ENCODE data around the gene POMGNT2. TPM values are rescaled to one million over a fixed set of nuclear protein-coding genes. Genes with fewer than 3 reads are reported as not detected.

Gene POMGNT2
- polyA plus RNA-seq, 1 donor (not counting 4 experiments of a cell fraction or from before 2014, with no cell fraction given) = 6.0 TPM

DNA sequence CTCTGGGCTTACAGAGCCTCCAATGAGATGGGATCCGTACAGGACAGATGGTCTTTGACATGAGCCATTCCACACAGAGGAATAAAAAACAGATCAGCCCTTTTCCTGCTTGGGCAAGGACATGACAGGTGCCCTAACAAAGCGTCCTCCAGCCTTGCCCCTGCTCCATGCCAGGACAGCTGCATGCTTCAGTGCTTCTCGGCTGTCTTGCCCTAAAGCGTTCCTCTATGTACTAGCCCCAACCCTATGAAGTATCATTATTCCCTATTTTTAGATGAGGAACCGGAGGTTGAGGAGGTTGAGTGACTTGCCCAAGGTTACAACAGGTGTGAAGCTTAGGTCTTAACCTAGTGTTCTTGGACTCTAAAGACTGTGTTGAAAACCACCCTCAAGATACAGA, 10.5 kb downstream of the POMGNT2 start:
- H3K4me1 ChIP-seq (ENCODE audit: control insufficient read depth, extremely low read depth, insufficient read depth, low read length) = no peaks in the 10 kb centered on the region
- DNase-seq (ENCODE audit: low read depth, low spot score) (no peak), FAIRE-seq (no peak)
- no peak for TF ChIP-seq EZH2 (IDR thresholded peaks at IDR 0.05; ENCODE audit: low read length)
- TF ChIP-seq, protein P1, sequence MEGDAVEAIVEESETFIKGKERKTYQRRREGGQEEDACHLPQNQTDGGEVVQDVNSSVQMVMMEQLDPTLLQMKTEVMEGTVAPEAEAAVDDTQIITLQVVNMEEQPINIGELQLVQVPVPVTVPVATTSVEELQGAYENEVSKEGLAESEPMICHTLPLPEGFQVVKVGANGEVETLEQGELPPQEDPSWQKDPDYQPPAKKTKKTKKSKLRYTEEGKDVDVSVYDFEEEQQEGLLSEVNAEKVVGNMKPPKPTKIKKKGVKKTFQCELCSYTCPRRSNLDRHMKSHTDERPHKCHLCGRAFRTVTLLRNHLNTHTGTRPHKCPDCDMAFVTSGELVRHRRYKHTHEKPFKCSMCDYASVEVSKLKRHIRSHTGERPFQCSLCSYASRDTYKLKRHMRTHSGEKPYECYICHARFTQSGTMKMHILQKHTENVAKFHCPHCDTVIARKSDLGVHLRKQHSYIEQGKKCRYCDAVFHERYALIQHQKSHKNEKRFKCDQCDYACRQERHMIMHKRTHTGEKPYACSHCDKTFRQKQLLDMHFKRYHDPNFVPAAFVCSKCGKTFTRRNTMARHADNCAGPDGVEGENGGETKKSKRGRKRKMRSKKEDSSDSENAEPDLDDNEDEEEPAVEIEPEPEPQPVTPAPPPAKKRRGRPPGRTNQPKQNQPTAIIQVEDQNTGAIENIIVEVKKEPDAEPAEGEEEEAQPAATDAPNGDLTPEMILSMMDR (optimal IDR thresholded peaks at IDR 0.05 in 1 of 3, IDR thresholded peaks at IDR 0.05 in 1 of 3, conservative IDR thresholded peaks at IDR 0.05 in 1 of 3; ENCODE audit: extremely low read depth in 1 of 3, insufficient read depth in 2 of 3, low read length in 3 of 3) = no peak
- no peaks in the 10 kb centered on the region for H3K27me3 ChIP-seq (ENCODE audit: control insufficient read depth, extremely low read depth, insufficient read depth, low read length)
- H3K27ac ChIP-seq (ENCODE audit: control insufficient read depth, insufficient read depth, low read length) = no peak overlapping the region
- no peaks in the 10 kb centered on the region for H4K20me1 ChIP-seq (ENCODE audit: control insufficient read depth, extremely low read depth, insufficient read depth, low read length)
- no peaks in the 10 kb centered on the region for H3K79me2 ChIP-seq (ENCODE audit: control insufficient read depth, insufficient read depth, low read length)
- no peaks in the 10 kb centered on the region for H3K9me3 ChIP-seq (ENCODE audit: control insufficient read depth, low read depth, low read length)
- no peak overlapping the region for H2AFZ ChIP-seq (ENCODE audit: control insufficient read depth, low read length)
- dilution Hi-C loops (cut with MboI; ENCODE audit: extremely low pct_ligation_motif_present, low sequenced_read_pairs) = no loop called here
- no peak overlapping the region for H3K4me3 ChIP-seq (ENCODE audit: control insufficient read depth in 2 of 3, extremely low read depth in 1 of 3, insufficient read depth in 2 of 3, low read depth in 1 of 3, low read length in 3 of 3)
- H3K4me2 ChIP-seq (ENCODE audit: control insufficient read depth, extremely low read depth, insufficient read depth, low read depth, low read length) = no peak overlapping the region
- H3K9ac ChIP-seq (ENCODE audit: control insufficient read depth, extremely low read depth, insufficient read depth, low read length) = no peak overlapping the region
- H3K36me3 ChIP-seq (ENCODE audit: control insufficient read depth in 2 of 2, extremely low read depth in 1 of 2, insufficient read depth in 2 of 2, low read length in 2 of 2) = no peaks in the 10 kb centered on the region
- no peaks in the 10 kb centered on the region for H3K9me1 ChIP-seq (ENCODE audit: control insufficient read depth, extremely low read depth, insufficient read depth, low read length)

DNA sequence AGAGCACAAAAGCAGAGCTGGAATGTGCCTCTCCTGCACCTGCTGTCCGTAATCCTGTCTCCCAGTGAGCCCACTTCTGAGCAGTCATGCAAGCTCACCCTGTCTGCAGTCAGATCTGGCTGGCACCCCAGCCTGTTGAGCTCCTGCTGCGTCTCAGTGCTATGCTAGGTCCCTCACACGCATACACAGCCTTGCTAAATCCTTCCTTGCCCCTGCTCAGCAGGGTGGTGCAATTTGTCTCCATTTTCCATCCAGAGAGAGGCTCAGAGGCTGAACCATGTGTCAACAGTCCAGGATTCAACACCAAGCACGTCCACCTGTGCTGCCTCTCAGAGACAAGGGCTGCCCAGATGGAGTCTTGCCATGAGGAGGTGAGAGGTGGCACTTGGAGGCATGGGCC, 11.0 kb downstream of the POMGNT2 start:
- Histone ChIP-seq H2AFZ (ENCODE audit: control insufficient read depth, low read length) (no peak overlapping the region), H3K9me3 (ENCODE audit: control insufficient read depth, low read depth, low read length) (no peaks in the 10 kb centered on the region), H3K4me3 (ENCODE audit: control insufficient read depth in 2 of 3, extremely low read depth in 1 of 3, insufficient read depth in 2 of 3, low read depth in 1 of 3, low read length in 3 of 3) (no peak overlapping the region), H3K9ac (ENCODE audit: control insufficient read depth, extremely low read depth, insufficient read depth, low read length) (no peak overlapping the region), H3K27ac (ENCODE audit: control insufficient read depth, insufficient read depth, low read length) (no peak overlapping the region), H3K4me2 (ENCODE audit: control insufficient read depth, extremely low read depth, insufficient read depth, low read depth, low read length) (no peak overlapping the region), H4K20me1 (ENCODE audit: control insufficient read depth, extremely low read depth, insufficient read depth, low read length) (no peaks in the 10 kb centered on the region), H3K36me3 (ENCODE audit: control insufficient read depth in 2 of 2, extremely low read depth in 1 of 2, insufficient read depth in 2 of 2, low read length in 2 of 2) (no peaks in the 10 kb centered on the region), H3K4me1 (ENCODE audit: control insufficient read depth, extremely low read depth, insufficient read depth, low read length) (no peaks in the 10 kb centered on the region), H3K79me2 (ENCODE audit: control insufficient read depth, insufficient read depth, low read length) (no peaks in the 10 kb centered on the region), H3K27me3 (ENCODE audit: control insufficient read depth, extremely low read depth, insufficient read depth, low read length) (no peaks in the 10 kb centered on the region), H3K9me1 (ENCODE audit: control insufficient read depth, extremely low read depth, insufficient read depth, low read length) (no peaks in the 10 kb centered on the region)
- no peak for TF ChIP-seq EZH2 (IDR thresholded peaks at IDR 0.05; ENCODE audit: low read length)
- TF ChIP-seq, protein P1 (optimal IDR thresholded peaks at IDR 0.05 in 1 of 3, IDR thresholded peaks at IDR 0.05 in 1 of 3, conservative IDR thresholded peaks at IDR 0.05 in 1 of 3; ENCODE audit: extremely low read depth in 1 of 3, insufficient read depth in 2 of 3, low read length in 3 of 3) = no peak
- dilution Hi-C loops (cut with MboI; ENCODE audit: extremely low pct_ligation_motif_present, low sequenced_read_pairs) = no loop called here
- no peak for DNase-seq (ENCODE audit: low read depth, low spot score)
- FAIRE-seq = no peak
